ENCODE measurements around the gene ZIC4. TPM values are rescaled to one million over a fixed set of nuclear protein-coding genes. Genes with fewer than 3 reads are reported as not detected.

ZIC4 gene
- total RNA-seq, 2 donors from 2014 or later, result not detected

DNA sequence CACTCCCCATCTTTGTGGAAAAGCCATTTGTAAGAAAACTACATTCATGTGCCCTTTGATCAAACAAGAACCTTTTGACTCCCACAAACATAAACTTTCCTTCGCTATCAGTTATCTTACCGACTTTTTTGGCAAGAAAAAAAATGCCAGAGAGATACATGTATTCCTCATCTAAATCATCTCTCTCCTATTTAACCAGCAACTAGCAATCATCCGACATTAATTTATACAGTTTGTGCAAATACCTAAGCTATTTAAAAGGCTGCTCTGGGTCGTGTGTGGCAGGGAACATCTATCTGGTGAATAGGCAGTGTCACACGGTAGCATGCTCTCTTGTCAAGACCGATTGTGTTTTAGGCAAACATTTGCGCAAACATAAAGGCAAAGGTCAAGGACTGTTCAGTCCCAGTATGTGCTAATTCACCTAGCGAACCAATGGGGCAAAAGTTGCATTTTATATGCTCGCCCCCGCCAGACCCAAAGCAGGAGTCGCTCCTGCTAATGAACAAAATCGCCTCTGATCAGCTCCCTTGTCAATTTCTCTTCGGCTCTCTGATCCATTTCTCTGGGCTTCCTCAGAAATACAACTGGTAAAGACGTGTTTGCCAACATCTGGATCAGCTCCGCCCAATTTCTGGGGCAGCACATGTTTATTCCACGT lies 37.7 kb downstream of the ZIC4 start:
- TF ChIP-seq, protein P1, sequence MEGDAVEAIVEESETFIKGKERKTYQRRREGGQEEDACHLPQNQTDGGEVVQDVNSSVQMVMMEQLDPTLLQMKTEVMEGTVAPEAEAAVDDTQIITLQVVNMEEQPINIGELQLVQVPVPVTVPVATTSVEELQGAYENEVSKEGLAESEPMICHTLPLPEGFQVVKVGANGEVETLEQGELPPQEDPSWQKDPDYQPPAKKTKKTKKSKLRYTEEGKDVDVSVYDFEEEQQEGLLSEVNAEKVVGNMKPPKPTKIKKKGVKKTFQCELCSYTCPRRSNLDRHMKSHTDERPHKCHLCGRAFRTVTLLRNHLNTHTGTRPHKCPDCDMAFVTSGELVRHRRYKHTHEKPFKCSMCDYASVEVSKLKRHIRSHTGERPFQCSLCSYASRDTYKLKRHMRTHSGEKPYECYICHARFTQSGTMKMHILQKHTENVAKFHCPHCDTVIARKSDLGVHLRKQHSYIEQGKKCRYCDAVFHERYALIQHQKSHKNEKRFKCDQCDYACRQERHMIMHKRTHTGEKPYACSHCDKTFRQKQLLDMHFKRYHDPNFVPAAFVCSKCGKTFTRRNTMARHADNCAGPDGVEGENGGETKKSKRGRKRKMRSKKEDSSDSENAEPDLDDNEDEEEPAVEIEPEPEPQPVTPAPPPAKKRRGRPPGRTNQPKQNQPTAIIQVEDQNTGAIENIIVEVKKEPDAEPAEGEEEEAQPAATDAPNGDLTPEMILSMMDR (IDR thresholded peaks at IDR 0.05), result no peak
- no peaks in the 10 kb centered on the region for H3K36me3 ChIP-seq
- H3K4me1 ChIP-seq, result no peaks in the 10 kb centered on the region
- no peak overlapping the region for H3K4me3 ChIP-seq
- no peaks in the 10 kb centered on the region for H3K9me3 ChIP-seq
- H3K27me3 ChIP-seq, result peaks cover 30 to 36% of the 10 kb centered on the region in 2 donors
- no peak overlapping the region for H3K27ac ChIP-seq
- DNase-seq (ENCODE audit: low spot score), result no peak

DNA sequence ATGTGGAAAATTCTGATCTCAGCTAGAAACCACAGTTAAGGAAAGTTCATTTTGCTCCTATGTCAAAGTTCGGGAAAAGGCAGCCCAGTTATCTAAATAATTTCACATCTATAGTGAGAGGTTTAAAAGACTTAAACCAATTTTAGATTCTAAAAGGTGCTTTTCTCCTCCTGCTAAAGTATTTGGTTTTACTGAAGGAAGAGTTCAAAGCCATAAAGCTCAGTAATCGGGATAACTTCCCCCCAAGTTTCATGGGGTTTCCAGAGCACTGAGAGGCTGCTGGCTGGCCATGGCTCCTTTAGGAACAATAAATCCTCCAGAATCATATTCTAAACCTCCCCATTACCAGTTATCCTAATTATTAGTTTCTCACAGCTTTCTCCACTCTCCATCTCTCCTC lies 38.2 kb downstream of the ZIC4 start:
- no peaks in the 10 kb centered on the region for H3K9me3 ChIP-seq
- H3K27ac ChIP-seq, result no peak overlapping the region
- no peaks in the 10 kb centered on the region for H3K4me1 ChIP-seq
- no peak for DNase-seq (ENCODE audit: low spot score)
- no peak overlapping the region for H3K4me3 ChIP-seq
- H3K36me3 ChIP-seq, result no peaks in the 10 kb centered on the region
- peaks cover 27 to 36% of the 10 kb centered on the region in 2 donors for H3K27me3 ChIP-seq
- TF ChIP-seq, protein P1 (IDR thresholded peaks at IDR 0.05), result no peak

DNA sequence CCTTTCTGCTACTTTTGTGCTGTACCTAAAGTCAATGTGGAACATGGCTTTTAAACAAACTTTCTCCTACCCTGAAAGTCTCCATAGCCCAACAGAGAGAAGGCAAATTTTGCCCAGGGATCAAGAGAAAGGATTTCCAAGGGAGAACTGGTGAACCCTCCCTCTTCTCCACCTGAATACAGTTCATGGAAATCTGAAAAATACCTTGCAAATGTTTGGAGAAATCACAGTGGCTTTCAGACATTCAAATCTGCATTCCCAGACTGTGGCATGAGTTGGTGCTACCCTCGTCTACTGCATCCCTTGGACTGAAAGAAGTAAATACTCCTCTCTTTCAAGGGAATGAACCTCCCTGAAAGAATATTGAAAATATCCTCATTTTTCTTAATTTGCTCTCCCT lies 38.7 kb downstream of the ZIC4 start:
- Histone ChIP-seq H3K27me3 (peaks cover 24 to 36% of the 10 kb centered on the region in 2 donors), H3K4me1 (no peaks in the 10 kb centered on the region), H3K9me3 (no peaks in the 10 kb centered on the region), H3K4me3 (no peak overlapping the region), H3K36me3 (no peaks in the 10 kb centered on the region), H3K27ac (no peak overlapping the region)
- DNase-seq (ENCODE audit: low spot score), result no peak
- TF ChIP-seq, protein P1 (IDR thresholded peaks at IDR 0.05), result no peak

DNA sequence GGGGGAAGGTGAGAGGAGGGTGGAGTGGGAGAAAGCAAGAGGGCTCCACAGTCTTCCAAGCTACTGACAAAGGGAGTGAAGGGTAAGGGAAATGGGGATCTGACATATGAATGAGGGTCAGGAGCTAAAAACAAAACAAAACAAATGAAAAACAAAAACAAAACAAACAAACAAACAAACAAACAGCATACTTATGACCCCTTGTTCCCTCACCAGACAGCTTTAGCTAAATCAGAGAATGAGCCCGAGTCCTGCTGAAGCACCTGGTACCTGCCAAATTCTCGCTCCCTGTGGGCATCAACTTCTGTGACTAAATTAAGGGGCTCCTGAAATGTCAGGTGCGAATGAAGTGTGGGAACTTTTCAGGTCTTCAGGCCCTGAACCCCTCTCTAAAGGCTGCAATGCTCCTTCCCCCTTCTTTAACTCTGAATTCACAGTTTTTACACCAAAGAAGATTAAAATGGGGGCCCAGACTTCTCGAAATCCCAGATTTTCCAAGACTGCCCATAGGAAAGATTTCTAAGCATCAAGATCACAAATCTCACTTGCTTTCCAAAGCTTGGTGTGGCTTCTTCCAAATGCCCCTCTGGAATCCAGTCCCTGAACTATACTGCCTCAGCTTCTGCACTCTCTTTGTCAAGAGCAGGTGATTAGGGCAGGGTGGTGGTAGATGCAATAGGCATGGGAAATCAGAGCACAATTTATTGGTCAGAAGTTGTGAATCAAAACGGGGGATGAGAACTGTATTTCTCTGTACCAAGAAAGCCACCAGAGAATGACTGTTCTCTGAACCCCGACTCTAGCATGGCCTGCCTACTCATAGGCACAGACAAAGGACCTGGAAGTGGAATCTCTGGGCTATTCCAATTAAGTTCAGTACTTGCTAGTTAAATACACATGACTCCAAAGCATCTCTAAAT lies 40.9 kb downstream of the ZIC4 start:
- Histone ChIP-seq H3K27me3 (peaks cover 27 to 35% of the 10 kb centered on the region in 2 donors), H3K27ac (no peak overlapping the region), H3K36me3 (no peaks in the 10 kb centered on the region), H3K4me3 (no peak overlapping the region), H3K4me1 (no peaks in the 10 kb centered on the region), H3K9me3 (no peaks in the 10 kb centered on the region)
- DNase-seq (ENCODE audit: low spot score), result no peak
- TF ChIP-seq, protein P1 (IDR thresholded peaks at IDR 0.05), result no peak

DNA sequence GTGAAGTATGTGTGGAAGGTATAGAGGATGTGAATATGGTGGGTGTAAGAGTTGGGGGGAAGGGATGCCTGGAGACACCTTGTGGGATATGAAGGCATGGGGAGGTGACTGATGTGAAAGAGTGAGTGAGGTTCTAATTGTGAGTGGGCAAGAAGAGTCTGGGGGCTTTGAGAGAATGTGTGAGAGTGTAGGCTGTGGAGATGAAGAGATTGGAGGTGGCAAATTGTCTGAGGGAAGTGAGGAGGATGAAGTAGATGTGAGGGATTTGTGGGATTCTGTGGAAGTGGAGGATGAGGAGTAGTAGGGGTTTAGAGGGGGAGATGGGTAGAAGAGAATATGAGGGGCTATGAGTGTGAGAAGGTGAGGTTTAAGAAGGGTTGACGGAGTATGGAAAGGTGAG lies 41.6 kb downstream of the ZIC4 start:
- TF ChIP-seq, protein P1 (IDR thresholded peaks at IDR 0.05), result no peak
- no peak overlapping the region for H3K27ac ChIP-seq
- H3K4me3 ChIP-seq, result no peak overlapping the region
- peaks cover 26 to 30% of the 10 kb centered on the region in 2 donors for H3K27me3 ChIP-seq
- H3K36me3 ChIP-seq, result no peaks in the 10 kb centered on the region
- no peak for DNase-seq (ENCODE audit: low spot score)
- H3K4me1 ChIP-seq, result no peaks in the 10 kb centered on the region
- no peaks in the 10 kb centered on the region for H3K9me3 ChIP-seq

Data from right atrium auricular region (tissue), 2 donors.